Ishikawa (cell line): ENCODE measurements around the gene PFKM.

Source experiments
- EGR1 ChIP-seq: IDR thresholded peaks from 2 replicates; pipeline ENCODE4 v1.6.1; 2012
- EP300 ChIP-seq: IDR thresholded peaks from 2 replicates; pipeline ENCODE4 v1.6.1; 2012; ENCODE audit warnings: borderline replicate concordance

- TF ChIP-seq EGR1 (no peak), EP300 (no peak)
These were observed 786 bp upstream of the PFKM start for GRCh38 chr12:48118284-48118871.
